Upper lobe of left lung (tissue), 4 donors: ENCODE measurements around the gene GPATCH8.
"Not testable (repeated sequence)": the region's sequence is repeated elsewhere in the genome, so short reads cannot be mapped to it uniquely, and the experiment has no call there.

Experiments used
- POLR2A ChIP-seq, 4 donors: fragments of 450-650 bp; IDR thresholded peaks; one replicate each; pipeline ENCODE4 v1.5.1; 2016 to 2017; ENCODE audit warnings: antibody characterized with exemption in 4 of 4, mild to moderate bottlenecking in 2 of 4
- TF ChIP-seq, protein P1 (sequence below), 6 experiments: fragments of 450-650 bp in 4 of 6; fragments of 200-600 bp in 2 of 6; sonication (generic) in 2 of 6; IDR thresholded peaks; one replicate each; pipeline ENCODE4 v1.5.1; 2016 to 2019; ENCODE audit warnings: antibody characterized with exemption in 6 of 6

- TF ChIP-seq, protein P1, sequence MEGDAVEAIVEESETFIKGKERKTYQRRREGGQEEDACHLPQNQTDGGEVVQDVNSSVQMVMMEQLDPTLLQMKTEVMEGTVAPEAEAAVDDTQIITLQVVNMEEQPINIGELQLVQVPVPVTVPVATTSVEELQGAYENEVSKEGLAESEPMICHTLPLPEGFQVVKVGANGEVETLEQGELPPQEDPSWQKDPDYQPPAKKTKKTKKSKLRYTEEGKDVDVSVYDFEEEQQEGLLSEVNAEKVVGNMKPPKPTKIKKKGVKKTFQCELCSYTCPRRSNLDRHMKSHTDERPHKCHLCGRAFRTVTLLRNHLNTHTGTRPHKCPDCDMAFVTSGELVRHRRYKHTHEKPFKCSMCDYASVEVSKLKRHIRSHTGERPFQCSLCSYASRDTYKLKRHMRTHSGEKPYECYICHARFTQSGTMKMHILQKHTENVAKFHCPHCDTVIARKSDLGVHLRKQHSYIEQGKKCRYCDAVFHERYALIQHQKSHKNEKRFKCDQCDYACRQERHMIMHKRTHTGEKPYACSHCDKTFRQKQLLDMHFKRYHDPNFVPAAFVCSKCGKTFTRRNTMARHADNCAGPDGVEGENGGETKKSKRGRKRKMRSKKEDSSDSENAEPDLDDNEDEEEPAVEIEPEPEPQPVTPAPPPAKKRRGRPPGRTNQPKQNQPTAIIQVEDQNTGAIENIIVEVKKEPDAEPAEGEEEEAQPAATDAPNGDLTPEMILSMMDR (IDR thresholded peaks at IDR 0.05), result not testable (repeated sequence)
- TF ChIP-seq POLR2A (IDR thresholded peaks at IDR 0.05), result not testable (repeated sequence)
Measured at GRCh38 chr17:44369414-44370023, 133.7 kb downstream of the GPATCH8 start.
